Glutamatergic neuron (in vitro differentiated cells): ENCODE data around the gene ALDH1A1. TPM values are rescaled to one million over a fixed set of nuclear protein-coding genes. Genes with fewer than 3 reads are reported as not detected.

ENCODE experiments used
- DNase-seq: peaks from one replicate; pipeline ENCODE4 v3.0.0; 2022
- H3K27ac Mint-ChIP-seq: one replicate; pipeline ENCODE4 v1.8.0; 2020; ENCODE audit warnings: mild to moderate bottlenecking, mixed read lengths, inconsistent platforms; ENCODE audit not compliant: unreplicated experiment
- H3K27me3 Mint-ChIP-seq: one replicate; pipeline ENCODE4 v1.8.0; 2020; ENCODE audit warnings: mild to moderate bottlenecking, moderate library complexity, mixed read lengths, inconsistent platforms; ENCODE audit not compliant: unreplicated experiment
- H3K36me3 Mint-ChIP-seq: one replicate; pipeline ENCODE4 v1.8.0; 2020; ENCODE audit warnings: mild to moderate bottlenecking, mixed read lengths, inconsistent platforms; ENCODE audit not compliant: unreplicated experiment
- H3K4me1 Mint-ChIP-seq: one replicate; pipeline ENCODE4 v1.8.0; 2020; ENCODE audit warnings: mild to moderate bottlenecking, low read depth, mixed read lengths, inconsistent platforms; ENCODE audit not compliant: unreplicated experiment
- H3K4me3 Mint-ChIP-seq: one replicate; pipeline ENCODE4 v1.8.0; 2020; ENCODE audit warnings: mild to moderate bottlenecking, mixed read lengths, inconsistent platforms; ENCODE audit not compliant: unreplicated experiment
- H3K9me3 Mint-ChIP-seq: one replicate; pipeline ENCODE4 v1.8.0; 2020; ENCODE audit warnings: mild to moderate bottlenecking, moderate library complexity, mixed read lengths, inconsistent platforms; ENCODE audit not compliant: unreplicated experiment
- total RNA-seq: library from RNA; stranded (reverse); fragmentation: NEBNext Ultra II Directional; extraction: Animal tissue kit (Norgen Biotek cat#: 25700); gene quantifications from one replicate; pipeline ENCODE4 v1.2.1, GENCODE V29; 2021; ENCODE audit not compliant: unreplicated experiment
- TF ChIP-seq, protein P1 (sequence below): fragments of 200-600 bp; sonication (generic); IDR thresholded peaks from one replicate; pipeline ENCODE4 v1.5.0; 2021; ENCODE audit not compliant: partially characterized antibody, unreplicated experiment

Gene ALDH1A1
- total RNA-seq, 1 donor from 2014 or later: not detected

DNA sequence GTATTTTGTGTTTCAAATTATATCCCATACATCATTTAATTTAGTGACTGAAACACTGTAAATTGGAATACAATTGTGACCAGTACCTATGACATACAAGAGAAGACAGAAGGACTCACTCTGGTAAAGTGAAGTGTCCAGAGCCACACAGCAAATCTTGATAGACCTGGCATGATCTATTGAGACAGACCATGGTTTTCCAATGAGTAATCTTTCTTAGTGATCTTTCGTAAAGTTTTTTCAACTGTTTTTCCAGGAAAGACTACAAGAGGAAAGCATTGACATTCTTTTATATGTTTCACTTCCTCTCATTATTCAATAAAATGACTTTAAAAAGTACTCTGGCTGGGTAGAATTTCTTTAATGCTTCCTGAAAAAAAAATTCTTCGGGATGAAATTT is 43.3 kb upstream of the ALDH1A1 start:
- Mint-ChIP-seq H3K4me3 (no peak overlapping the region), H3K4me1 (no peaks in the 10 kb centered on the region), H3K27me3 (no peaks in the 10 kb centered on the region), H3K36me3 (no peaks in the 10 kb centered on the region), H3K27ac (no peak overlapping the region), H3K9me3 (no peaks in the 10 kb centered on the region)
- DNase-seq: no peak
- TF ChIP-seq, protein P1, sequence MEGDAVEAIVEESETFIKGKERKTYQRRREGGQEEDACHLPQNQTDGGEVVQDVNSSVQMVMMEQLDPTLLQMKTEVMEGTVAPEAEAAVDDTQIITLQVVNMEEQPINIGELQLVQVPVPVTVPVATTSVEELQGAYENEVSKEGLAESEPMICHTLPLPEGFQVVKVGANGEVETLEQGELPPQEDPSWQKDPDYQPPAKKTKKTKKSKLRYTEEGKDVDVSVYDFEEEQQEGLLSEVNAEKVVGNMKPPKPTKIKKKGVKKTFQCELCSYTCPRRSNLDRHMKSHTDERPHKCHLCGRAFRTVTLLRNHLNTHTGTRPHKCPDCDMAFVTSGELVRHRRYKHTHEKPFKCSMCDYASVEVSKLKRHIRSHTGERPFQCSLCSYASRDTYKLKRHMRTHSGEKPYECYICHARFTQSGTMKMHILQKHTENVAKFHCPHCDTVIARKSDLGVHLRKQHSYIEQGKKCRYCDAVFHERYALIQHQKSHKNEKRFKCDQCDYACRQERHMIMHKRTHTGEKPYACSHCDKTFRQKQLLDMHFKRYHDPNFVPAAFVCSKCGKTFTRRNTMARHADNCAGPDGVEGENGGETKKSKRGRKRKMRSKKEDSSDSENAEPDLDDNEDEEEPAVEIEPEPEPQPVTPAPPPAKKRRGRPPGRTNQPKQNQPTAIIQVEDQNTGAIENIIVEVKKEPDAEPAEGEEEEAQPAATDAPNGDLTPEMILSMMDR: no peak

- TF ChIP-seq, protein P1: no peak
- H3K4me3 Mint-ChIP-seq: no peak overlapping the region
- no peak overlapping the region for H3K27ac Mint-ChIP-seq
- no peaks in the 10 kb centered on the region for H3K4me1 Mint-ChIP-seq
- no peaks in the 10 kb centered on the region for H3K27me3 Mint-ChIP-seq
- no peaks in the 10 kb centered on the region for H3K9me3 Mint-ChIP-seq
- DNase-seq: no peak
- no peaks in the 10 kb centered on the region for H3K36me3 Mint-ChIP-seq
Observed at GRCh38 chr9:72995131-72996024, 42.5 kb upstream of the ALDH1A1 start.

- H3K27me3 Mint-ChIP-seq: no peaks in the 10 kb centered on the region
- TF ChIP-seq, protein P1: no peak
- H3K27ac Mint-ChIP-seq: no peak overlapping the region
- no peak overlapping the region for H3K4me3 Mint-ChIP-seq
- no peaks in the 10 kb centered on the region for H3K4me1 Mint-ChIP-seq
- no peak for DNase-seq
- H3K36me3 Mint-ChIP-seq: no peaks in the 10 kb centered on the region
- no peaks in the 10 kb centered on the region for H3K9me3 Mint-ChIP-seq
Observed at GRCh38 chr9:72991772-72992171, 38.9 kb upstream of the ALDH1A1 start.

DNA sequence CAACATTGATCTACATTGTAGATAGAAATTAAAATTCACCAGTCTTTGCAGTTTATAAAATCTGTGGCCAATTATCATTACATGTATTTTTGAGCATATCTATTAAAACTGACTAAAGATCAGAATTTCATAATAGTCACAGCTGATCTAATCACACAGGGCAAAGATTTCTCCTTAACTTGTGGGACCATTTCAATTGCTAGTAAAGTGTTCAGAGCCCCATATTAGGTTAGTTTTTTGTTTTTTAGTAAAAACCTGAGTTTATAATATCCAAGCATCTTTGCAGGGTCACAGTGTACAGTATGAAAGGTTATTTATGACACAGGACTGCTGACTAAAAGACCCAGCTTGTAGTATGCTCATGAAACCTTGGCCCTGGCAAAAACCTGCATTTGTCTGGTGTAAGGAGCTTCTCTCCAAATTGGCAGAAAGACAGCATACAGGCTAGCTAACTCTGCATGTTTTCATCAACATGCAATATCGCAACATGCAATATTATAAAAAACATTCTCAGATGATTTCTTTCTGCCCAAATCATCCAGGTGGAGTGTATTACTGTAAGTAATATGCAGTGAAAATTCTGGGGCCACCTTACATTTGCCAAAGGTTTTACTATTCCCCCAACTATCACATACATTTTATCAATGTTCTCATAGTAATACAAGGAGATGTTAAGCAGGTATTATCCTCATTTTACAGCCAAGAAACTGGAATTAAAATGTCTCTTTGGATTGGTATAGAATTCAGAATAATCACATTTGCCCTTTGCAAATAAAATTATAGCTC is 37.7 kb upstream of the ALDH1A1 start:
- Mint-ChIP-seq H3K4me1 (no peaks in the 10 kb centered on the region), H3K9me3 (no peaks in the 10 kb centered on the region), H3K36me3 (no peaks in the 10 kb centered on the region), H3K27ac (no peak overlapping the region), H3K27me3 (no peaks in the 10 kb centered on the region), H3K4me3 (no peak overlapping the region)
- TF ChIP-seq, protein P1: no peak
- no peak for DNase-seq
